ENCODE results near the gene DGKZ. TPM values are rescaled to one million over a fixed set of nuclear protein-coding genes. Genes with fewer than 3 reads are reported as not detected.

The DGKZ gene
- total and polyA plus RNA-seq, 10 of the 15 experiments (the other 5 are each of a cell fraction or from before 2014, with no cell fraction given), result 0.50 to 78.4 (median 39.5) TPM

DNA sequence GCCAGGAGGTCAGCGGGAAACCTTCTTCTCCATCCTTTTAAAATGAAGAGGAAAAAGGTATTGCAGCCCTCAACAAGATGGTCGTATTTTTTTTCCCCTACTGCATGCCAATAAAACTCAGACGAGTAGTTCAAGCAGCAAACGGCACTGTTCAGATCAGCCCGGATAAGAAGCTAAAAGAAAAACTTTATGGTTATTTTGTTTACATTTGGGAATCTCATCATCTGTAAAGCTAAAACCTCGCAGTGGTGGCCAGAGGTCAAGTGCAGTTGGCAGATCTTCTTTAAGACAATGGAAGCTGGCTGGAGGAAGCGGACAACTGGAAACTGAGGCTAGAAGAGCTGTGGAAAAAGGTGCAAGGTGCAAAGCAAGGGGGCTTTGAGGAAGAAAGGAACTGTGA, 75.3 kb downstream of the DGKZ start:
- Histone ChIP-seq H3K4me1 (ENCODE audit: control insufficient read depth, insufficient read depth, low read length) (no peaks in the 10 kb centered on the region), H3K4me2 (ENCODE audit: control insufficient read depth, insufficient read depth) (no peak overlapping the region), H3K79me2 (ENCODE audit: control insufficient read depth, insufficient read depth, low read length) (no peaks in the 10 kb centered on the region), H4K20me1 (ENCODE audit: control insufficient read depth, insufficient read depth) (no peaks in the 10 kb centered on the region), H3K36me3 (ENCODE audit: control insufficient read depth in 2 of 2, insufficient read depth in 2 of 2, low read length in 1 of 2) (peaks cover 2 to 7% of the 10 kb centered on the region in 2 experiments; a peak in 3 of 4 replicates), H3K9ac (ENCODE audit: control insufficient read depth, insufficient read depth, low read length) (no peak overlapping the region), H3K9me3 (replicated peaks; ENCODE audit: control insufficient read depth, insufficient read depth, low read length) (no peaks in the 10 kb centered on the region), H2AFZ (ENCODE audit: control insufficient read depth, low read depth, low read length) (no peak overlapping the region), H3K27me3 (replicated peaks in 1 of 2; ENCODE audit: control insufficient read depth in 2 of 2, insufficient read depth in 2 of 2, low read length in 1 of 2) (no peaks in the 10 kb centered on the region), H3K27ac (ENCODE audit: control insufficient read depth, insufficient read depth) (no peak overlapping the region), H3K4me3 (no peak overlapping the region)
- WGBS (ENCODE audit: insufficient coverage, insufficient replicate concordance, low lambda C conversion rate, missing lambda C conversion rate), result 96% methylated on average over 7 of the region's 7 CpGs
- in situ Hi-C loops (cut with MboI), result no loop called here
- ChIA-PET SMC1A (ENCODE audit: uncharacterized antibody, unreplicated experiment) (interaction anchor here (0.9 to 1.4 kb wide), 5 partner anchors 9 to 55 kb away, joined by 3 to 4 read pairs (median 4); no protein-coding TSS in a partner anchor), POLR2A (no interaction called here), CTCF (interaction anchor here (1.2 to 1.7 kb wide), 4 partner anchors 10 to 106 kb away, joined by 3 to 4 read pairs (median 4); no protein-coding TSS in a partner anchor), RAD21 (ENCODE audit: unreplicated experiment) (no interaction called here)
- no TSS peak for BruUV-seq (replicated peaks)
- intact Hi-C loops (cut with micrococcal nuclease; ENCODE audit: unreplicated experiment), result no loop called here
- DNase-seq (ENCODE audit: low read depth, low spot score) (no peak), ATAC-seq (no peak), FAIRE-seq (no peak)
- no peak for TF ChIP-seq CREB1 (IDR thresholded peaks at IDR 0.05; ENCODE audit: low read depth)
- TF ChIP-seq POLR2AphosphoS2 (IDR thresholded peaks at IDR 0.05; ENCODE audit: low read depth, low read length), result no peak
- TF ChIP-seq BMI1 (IDR thresholded peaks at IDR 0.05; ENCODE audit: borderline replicate concordance), result no peak
- TF ChIP-seq HCFC1 (IDR thresholded peaks at IDR 0.05; ENCODE audit: low read length), result no peak
- no peak for TF ChIP-seq POLR2AphosphoS5 (IDR thresholded peaks at IDR 0.05; ENCODE audit: low read length)
- TF ChIP-seq ZNF217 (IDR thresholded peaks at IDR 0.05), result no peak
- no peak for TF ChIP-seq GABPA (IDR thresholded peaks at IDR 0.05; ENCODE audit: low read depth)
- TF ChIP-seq, protein P1, sequence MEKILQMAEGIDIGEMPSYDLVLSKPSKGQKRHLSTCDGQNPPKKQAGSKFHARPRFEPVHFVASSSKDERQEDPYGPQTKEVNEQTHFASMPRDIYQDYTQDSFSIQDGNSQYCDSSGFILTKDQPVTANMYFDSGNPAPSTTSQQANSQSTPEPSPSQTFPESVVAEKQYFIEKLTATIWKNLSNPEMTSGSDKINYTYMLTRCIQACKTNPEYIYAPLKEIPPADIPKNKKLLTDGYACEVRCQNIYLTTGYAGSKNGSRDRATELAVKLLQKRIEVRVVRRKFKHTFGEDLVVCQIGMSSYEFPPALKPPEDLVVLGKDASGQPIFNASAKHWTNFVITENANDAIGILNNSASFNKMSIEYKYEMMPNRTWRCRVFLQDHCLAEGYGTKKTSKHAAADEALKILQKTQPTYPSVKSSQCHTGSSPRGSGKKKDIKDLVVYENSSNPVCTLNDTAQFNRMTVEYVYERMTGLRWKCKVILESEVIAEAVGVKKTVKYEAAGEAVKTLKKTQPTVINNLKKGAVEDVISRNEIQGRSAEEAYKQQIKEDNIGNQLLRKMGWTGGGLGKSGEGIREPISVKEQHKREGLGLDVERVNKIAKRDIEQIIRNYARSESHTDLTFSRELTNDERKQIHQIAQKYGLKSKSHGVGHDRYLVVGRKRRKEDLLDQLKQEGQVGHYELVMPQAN (conservative IDR thresholded peaks at IDR 0.05), result no peak
- TF ChIP-seq, protein P2, sequence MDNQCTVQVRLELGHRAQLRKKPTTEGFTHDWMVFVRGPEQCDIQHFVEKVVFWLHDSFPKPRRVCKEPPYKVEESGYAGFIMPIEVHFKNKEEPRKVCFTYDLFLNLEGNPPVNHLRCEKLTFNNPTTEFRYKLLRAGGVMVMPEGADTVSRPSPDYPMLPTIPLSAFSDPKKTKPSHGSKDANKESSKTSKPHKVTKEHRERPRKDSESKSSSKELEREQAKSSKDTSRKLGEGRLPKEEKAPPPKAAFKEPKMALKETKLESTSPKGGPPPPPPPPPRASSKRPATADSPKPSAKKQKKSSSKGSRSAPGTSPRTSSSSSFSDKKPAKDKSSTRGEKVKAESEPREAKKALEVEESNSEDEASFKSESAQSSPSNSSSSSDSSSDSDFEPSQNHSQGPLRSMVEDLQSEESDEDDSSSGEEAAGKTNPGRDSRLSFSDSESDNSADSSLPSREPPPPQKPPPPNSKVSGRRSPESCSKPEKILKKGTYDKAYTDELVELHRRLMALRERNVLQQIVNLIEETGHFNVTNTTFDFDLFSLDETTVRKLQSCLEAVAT (IDR thresholded peaks at IDR 0.05), result no peak

Measured in GM12878 (cell line).